ENCODE measurements around the gene PASK.

Gene PASK

GRCh38 chr2:241146286-241146685 is 3.0 kb downstream of the PASK start:
- DNase-seq, result no peak

GRCh38 chr2:241142593-241142992 is 6.7 kb downstream of the PASK start:
- no peak for DNase-seq

- no peak for DNase-seq
Measured at GRCh38 chr2:241142063-241142462, 7.2 kb downstream of the PASK start.

- DNase-seq, result no peak
Measured at GRCh38 chr2:241141214-241141770, 8.0 kb downstream of the PASK start.

- DNase-seq, result no peak
Measured at GRCh38 chr2:241140445-241140840, 8.8 kb downstream of the PASK start.

GRCh38 chr2:241139531-241140444 is 9.5 kb downstream of the PASK start:
- no peak for DNase-seq

GRCh38 chr2:241138471-241138870 is 10.8 kb downstream of the PASK start:
- DNase-seq, result no peak

- DNase-seq, result no peak
Measured at GRCh38 chr2:241137276-241138190, 11.7 kb downstream of the PASK start.

- DNase-seq, result no peak
Measured at GRCh38 chr2:241136661-241137260, 12.5 kb downstream of the PASK start.

- no peak for DNase-seq
Measured at GRCh38 chr2:241136191-241136590, 13.1 kb downstream of the PASK start.

GRCh38 chr2:241135737-241136136 is 13.5 kb downstream of the PASK start:
- no peak for DNase-seq

- no peak for DNase-seq
Measured at GRCh38 chr2:241134711-241135110, 14.6 kb downstream of the PASK start.

- DNase-seq, result no peak
Measured at GRCh38 chr2:241133436-241133820, 15.8 kb downstream of the PASK start.

- DNase-seq, result no peak
Measured at GRCh38 chr2:241132538-241133435, 16.5 kb downstream of the PASK start.

GRCh38 chr2:241131531-241131930 is 17.7 kb downstream of the PASK start:
- DNase-seq, result no peak

GRCh38 chr2:241130316-241130715 is 19.0 kb downstream of the PASK start:
- no peak for DNase-seq

GRCh38 chr2:241129086-241129871 is 20.0 kb downstream of the PASK start:
- DNase-seq, result no peak

GRCh38 chr2:241128266-241128665 is 21.0 kb downstream of the PASK start:
- DNase-seq, result no peak

- no peak for DNase-seq
Measured at GRCh38 chr2:241126771-241127202, 22.5 kb downstream of the PASK start.

- DNase-seq, result no peak
Measured at GRCh38 chr2:241126201-241126611, 23.1 kb downstream of the PASK start.

- no peak for DNase-seq
Measured at GRCh38 chr2:241125626-241126025, 23.6 kb downstream of the PASK start.

Data from CD4-positive, alpha-beta T cell treated with Interleukin-21 for 1 hour (primary cell).